IMR-90 (cell line): ENCODE measurements around the gene ETS1. TPM values are rescaled to one million over a fixed set of nuclear protein-coding genes. Genes with fewer than 3 reads are reported as not detected.
A peak's percentile ranks its signal among the peaks of the same experiment; 100 is the strongest.

ENCODE experiments used
- BHLHE40 ChIP-seq: fragments of 150-350 bp; IDR thresholded peaks from 2 replicates; pipeline ENCODE4 v1.6.1; 2016; ENCODE audit warnings: mild to moderate bottlenecking, low read depth, low read length
- NFE2L2 ChIP-seq: fragments of 150-350 bp; IDR thresholded peaks from 2 replicates; pipeline ENCODE4 v1.6.1; 2016; ENCODE audit warnings: low read depth, mild to moderate bottlenecking, low read length
- SMC3 ChIP-seq: fragments of 150-350 bp; IDR thresholded peaks from 2 replicates; pipeline ENCODE4 v1.6.1; 2016; ENCODE audit warnings: low read depth, mild to moderate bottlenecking, antibody characterized with exemption, low read length, moderate library complexity
- polyA plus RNA-seq, 3 experiments: library from polyadenylated mRNA; depleted of rRNA; stranded (reverse); fragments of >200 nt; gene quantifications; 2 replicates each; pipeline ENCODE4 v1.2.3, GENCODE V29; 2012; ENCODE audit warnings: low replicate concordance in 1 of 3
- total RNA-seq: library from RNA; depleted of rRNA; stranded (reverse); fragments of >200 nt; gene quantifications from 2 replicates; pipeline ENCODE4 v1.2.3, GENCODE V29; 2012
- TF ChIP-seq, protein P1 (sequence below): conservative IDR thresholded peaks from 2 replicates; pipeline ENCODE4 v1.5.1; 2012; ENCODE audit warnings: mild to moderate bottlenecking, low read depth, low read length, improper control_type of control experiment

The ETS1 gene
- total and polyA plus RNA-seq, 2 of the 4 experiments (the other 2 are of a cell fraction) = 41.2 to 56.3 TPM

DNA sequence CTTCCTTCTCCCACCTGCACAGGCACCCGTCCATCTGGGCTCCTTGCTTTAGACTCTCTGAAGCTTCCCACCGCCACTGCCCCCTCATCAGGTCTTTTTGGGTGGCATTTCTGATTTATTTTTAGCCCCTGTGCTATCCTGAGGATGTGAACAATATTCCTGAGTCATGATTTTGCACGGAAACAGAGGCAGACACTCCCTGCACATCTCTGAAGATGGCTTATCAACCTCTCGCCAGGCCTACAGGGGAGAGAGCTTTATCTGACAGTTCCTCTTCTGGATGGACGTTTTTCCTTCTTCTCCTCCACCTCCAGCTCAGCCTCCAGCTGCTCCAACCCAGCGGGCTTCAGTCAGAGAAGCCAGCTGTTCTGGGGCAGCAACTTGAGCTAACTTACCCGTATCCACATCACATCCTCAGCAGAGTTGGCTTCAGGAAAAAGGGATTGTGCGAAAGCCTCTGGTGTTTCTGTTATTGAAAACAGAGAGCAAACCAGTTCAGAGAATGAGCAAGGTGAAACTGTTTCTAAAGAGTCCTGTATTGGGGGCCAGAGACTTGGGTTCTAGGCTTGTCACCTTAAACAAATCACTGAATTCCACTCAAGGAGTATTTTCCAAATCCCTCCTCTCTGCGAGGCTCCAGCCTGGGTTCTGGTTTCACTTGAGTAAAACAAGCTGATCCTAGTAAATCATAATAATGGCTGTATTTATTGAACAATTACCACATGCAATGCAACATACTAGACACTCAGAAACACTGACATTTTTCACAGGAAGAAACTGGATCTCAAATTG lies 33.1 kb upstream of the ETS1 start (continued):
- TF ChIP-seq, protein P1, sequence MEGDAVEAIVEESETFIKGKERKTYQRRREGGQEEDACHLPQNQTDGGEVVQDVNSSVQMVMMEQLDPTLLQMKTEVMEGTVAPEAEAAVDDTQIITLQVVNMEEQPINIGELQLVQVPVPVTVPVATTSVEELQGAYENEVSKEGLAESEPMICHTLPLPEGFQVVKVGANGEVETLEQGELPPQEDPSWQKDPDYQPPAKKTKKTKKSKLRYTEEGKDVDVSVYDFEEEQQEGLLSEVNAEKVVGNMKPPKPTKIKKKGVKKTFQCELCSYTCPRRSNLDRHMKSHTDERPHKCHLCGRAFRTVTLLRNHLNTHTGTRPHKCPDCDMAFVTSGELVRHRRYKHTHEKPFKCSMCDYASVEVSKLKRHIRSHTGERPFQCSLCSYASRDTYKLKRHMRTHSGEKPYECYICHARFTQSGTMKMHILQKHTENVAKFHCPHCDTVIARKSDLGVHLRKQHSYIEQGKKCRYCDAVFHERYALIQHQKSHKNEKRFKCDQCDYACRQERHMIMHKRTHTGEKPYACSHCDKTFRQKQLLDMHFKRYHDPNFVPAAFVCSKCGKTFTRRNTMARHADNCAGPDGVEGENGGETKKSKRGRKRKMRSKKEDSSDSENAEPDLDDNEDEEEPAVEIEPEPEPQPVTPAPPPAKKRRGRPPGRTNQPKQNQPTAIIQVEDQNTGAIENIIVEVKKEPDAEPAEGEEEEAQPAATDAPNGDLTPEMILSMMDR = no peak
- TF ChIP-seq SMC3 (no peak), NFE2L2 (peak; percentile 38; the same call in 1 of the 2 replicates), BHLHE40 (no peak)
